ENCODE data around the gene PITPNB.

The PITPNB gene

DNA sequence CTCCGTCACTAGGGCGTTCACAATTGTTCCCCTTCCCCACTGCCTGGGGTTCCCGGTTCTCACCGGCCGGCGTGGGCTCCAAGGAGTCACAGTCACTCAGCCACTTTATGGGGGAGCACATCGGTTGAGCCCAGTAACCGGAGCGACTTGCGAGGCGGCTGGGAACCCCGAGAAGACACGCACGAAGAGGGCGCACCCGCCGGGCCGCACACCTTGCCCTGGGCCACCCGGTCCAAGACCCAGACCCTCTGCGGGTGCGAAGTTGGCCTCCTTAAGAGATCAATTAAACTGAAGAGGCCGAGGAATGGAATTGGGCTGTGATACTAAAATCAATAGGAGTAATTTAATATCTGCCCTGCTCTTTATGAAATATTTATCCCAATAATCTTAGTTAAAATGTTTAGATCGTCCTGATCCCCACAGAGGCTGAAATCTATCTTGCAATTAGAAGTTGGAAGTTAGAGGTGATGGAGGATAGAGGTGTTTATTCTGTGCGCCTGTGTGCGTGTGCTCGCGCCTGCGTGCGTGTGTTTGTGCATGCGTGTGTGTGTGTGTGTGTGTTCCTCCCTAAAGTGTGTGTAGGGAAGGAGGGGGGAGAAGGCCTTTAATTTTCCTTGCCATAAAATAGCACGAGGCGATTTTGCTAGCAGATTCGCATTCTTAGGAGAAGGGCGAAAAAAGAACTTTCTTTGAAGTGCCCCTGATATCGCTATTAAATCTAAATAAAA, 116.5 kb downstream of the PITPNB start:
- no peak for DNase-seq (ENCODE audit: low read depth in 2 of 2)

Data from stimulated activated CD8-positive, alpha-beta memory T cell treated with anti-CD3 and anti-CD28 coated beads, Interleukin-2, amount 100 ng/mL, for 48 hours (primary cell).